GM23248 (cell line): ENCODE results near the gene TRIO. TPM values are rescaled to one million over a fixed set of nuclear protein-coding genes. Genes with fewer than 3 reads are reported as not detected.

Experiments used
- DNase-seq: peaks from one replicate; pipeline ENCODE4 v3.0.0-alpha.2; 2015
- H2AFZ ChIP-seq: fragments of 200-600 bp; sonication (generic); 2 replicates; pipeline ENCODE4 v1.6.1; 2016; ENCODE audit warnings: antibody characterized with exemption
- H3F3A ChIP-seq: fragments of 200-600 bp; sonication (generic); 2 replicates; pipeline ENCODE4 v1.6.1; 2016; ENCODE audit warnings: mild to moderate bottlenecking, antibody characterized with exemption, mixed run types; ENCODE audit not compliant: insufficient read depth
- H3K27ac ChIP-seq: fragments of 200-600 bp; sonication (generic); 2 replicates; pipeline ENCODE4 v1.5.1; 2016; ENCODE audit warnings: mild to moderate bottlenecking
- H3K27me3 ChIP-seq: fragments of 200-600 bp; sonication (generic); replicated peaks from 2 replicates; pipeline ENCODE4 v1.6.1; 2016; ENCODE audit warnings: mild to moderate bottlenecking; ENCODE audit not compliant: insufficient read depth
- H3K36me3 ChIP-seq: fragments of 200-600 bp; sonication (generic); 2 replicates; pipeline ENCODE4 v1.6.1; 2016; ENCODE audit warnings: low read depth, mild to moderate bottlenecking
- H3K4me1 ChIP-seq: fragments of 200-600 bp; sonication (generic); 2 replicates; pipeline ENCODE4 v1.6.1; 2016; ENCODE audit warnings: mild to moderate bottlenecking; ENCODE audit not compliant: insufficient read depth
- H3K4me2 ChIP-seq: fragments of 200-600 bp; sonication (generic); one replicate; pipeline ENCODE4 v1.6.1; 2016; ENCODE audit warnings: mild to moderate bottlenecking; ENCODE audit not compliant: unreplicated experiment
- H3K4me3 ChIP-seq: fragments of 200-600 bp; sonication (generic); 2 replicates; pipeline ENCODE4 v1.5.1; 2016; ENCODE audit warnings: mild to moderate bottlenecking
- H3K79me2 ChIP-seq: fragments of 200-600 bp; sonication (generic); 2 replicates; pipeline ENCODE4 v1.6.1; 2016; ENCODE audit warnings: mild to moderate bottlenecking; ENCODE audit not compliant: insufficient read depth
- H3K9ac ChIP-seq: fragments of 200-600 bp; sonication (generic); 2 replicates; pipeline ENCODE4 v1.6.1; 2016; ENCODE audit warnings: mild to moderate bottlenecking
- H3K9me2 ChIP-seq: fragments of 200-600 bp; sonication (generic); 2 replicates; pipeline ENCODE4 v1.6.1; 2016; ENCODE audit warnings: mixed run types, mild to moderate bottlenecking, moderate library complexity; ENCODE audit not compliant: insufficient read depth
- H3K9me3 ChIP-seq: fragments of 200-600 bp; sonication (generic); one replicate; pipeline ENCODE4 v1.6.1; 2017; ENCODE audit warnings: low read depth
- H4K20me1 ChIP-seq: fragments of 200-600 bp; sonication (generic); 2 replicates; pipeline ENCODE4 v1.6.0; 2016; ENCODE audit not compliant: insufficient read depth
- EZH2 ChIP-seq: fragments of 200-600 bp; sonication (generic); IDR thresholded peaks from 2 replicates; pipeline ENCODE4 v1.6.1; 2018; ENCODE audit warnings: antibody characterized with exemption, mild to moderate bottlenecking; ENCODE audit not compliant: insufficient read depth, poor library complexity, severe bottlenecking
- EZH2phosphoT487 ChIP-seq: fragments of 200-600 bp; sonication (generic); IDR thresholded peaks from 2 replicates; pipeline ENCODE4 v1.6.1; 2018; ENCODE audit warnings: antibody characterized with exemption, moderate library complexity, mild to moderate bottlenecking, low read depth; ENCODE audit not compliant: insufficient read depth
- WGBS, 2 experiments: methylation state at CpG; one replicate each; pipeline ENCODE4 v1.1.6; 2015 to 2017; ENCODE audit warnings: low lambda C conversion rate in 2 of 2, low coverage in 1 of 2; ENCODE audit errors: missing lambda C conversion rate in 2 of 2; 5-methylcytosine and 5-hydroxymethylcytosine counted together
- in situ Hi-C: fragments of 300-500 bp; cut with MboI; formaldehyde crosslinking; loops from 2 replicates; pipeline ENCODE4 v1.15.0; 2020
- polyA plus RNA-seq: library from polyadenylated mRNA; unstranded; fragments of >200 nt; fragmentation: Nextera tagmentation; extraction: Ambion mirVana; gene quantifications from 2 replicates; pipeline ENCODE4 v1.2.1, GENCODE V29; 2016
- total RNA-seq: library from RNA; depleted of rRNA; stranded (reverse); fragments of >200 nt; shearing (Covaris generic); gene quantifications from 2 replicates; pipeline ENCODE4 v1.2.3, GENCODE V29; 2014

Gene TRIO
- total and polyA plus RNA-seq, 2 experiments from 2014 or later = 28.1 to 198 TPM

DNA sequence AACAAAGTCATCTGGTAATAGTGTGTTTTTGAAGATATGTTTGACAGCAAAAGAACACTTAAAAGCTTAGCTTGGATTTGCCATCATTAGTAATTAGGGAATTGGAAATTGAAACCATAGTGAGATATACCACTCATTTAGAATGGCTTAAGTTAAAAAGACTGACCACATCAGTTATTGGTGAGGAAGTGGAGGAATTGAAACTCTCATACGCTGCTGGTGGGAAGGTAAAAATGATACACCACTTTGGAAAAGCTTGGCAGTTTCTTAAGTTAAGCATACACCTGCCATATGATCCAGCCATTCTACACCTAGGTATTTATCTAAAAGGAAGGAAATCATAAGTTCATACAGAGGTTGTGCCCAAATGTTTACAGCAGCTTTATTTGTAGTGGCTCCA lies 213.2 kb downstream of the TRIO start:
- no peak for DNase-seq
- Histone ChIP-seq H3K4me3 (no peak overlapping the region), H4K20me1 (peaks cover 9% of the 10 kb centered on the region; the same call in 1 of the 2 replicates), H3F3A (peaks cover 69% of the 10 kb centered on the region), H3K9me2 (no peaks in the 10 kb centered on the region), H3K27me3 (no peaks in the 10 kb centered on the region), H3K79me2 (peaks cover 99% of the 10 kb centered on the region), H3K4me2 (no peak overlapping the region), H3K4me1 (no peaks in the 10 kb centered on the region), H2AFZ (no peak overlapping the region), H3K27ac (no peak overlapping the region), H3K36me3 (peaks cover 56% of the 10 kb centered on the region), H3K9ac (no peak overlapping the region), H3K9me3 (no peaks in the 10 kb centered on the region)
- TF ChIP-seq EZH2phosphoT487 (no peak), EZH2 (no peak)
- in situ Hi-C loops = no loop called here
- 95 to 100% methylated on average over 1 of the region's 1 CpG for WGBS, 2 experiments

DNA sequence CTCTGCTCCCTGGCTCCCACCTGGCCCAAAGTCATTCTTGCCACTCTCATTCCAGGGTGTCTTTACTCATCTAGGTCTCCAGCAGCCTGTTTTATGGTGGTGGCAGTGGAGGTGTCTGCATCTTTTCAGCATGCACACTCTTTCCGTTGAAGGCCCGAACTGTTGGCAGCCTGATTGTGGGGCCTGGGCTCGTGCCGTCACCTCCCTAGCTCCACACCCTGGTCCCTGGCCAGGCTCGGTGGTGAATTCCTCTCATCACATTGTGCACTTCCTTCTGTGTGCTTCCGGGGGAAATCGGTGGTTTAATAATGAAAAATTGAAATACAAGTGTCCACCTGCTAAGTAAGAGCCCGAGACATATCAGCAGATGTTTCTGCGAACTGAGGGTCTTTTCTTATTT lies 214.3 kb downstream of the TRIO start:
- peaks cover 99% of the 10 kb centered on the region for H3K79me2 ChIP-seq
- H3K4me2 ChIP-seq = no peak overlapping the region
- H2AFZ ChIP-seq = no peak overlapping the region
- H3K9ac ChIP-seq = no peak overlapping the region
- no peaks in the 10 kb centered on the region for H3K9me3 ChIP-seq
- no peak for TF ChIP-seq EZH2
- no peak for TF ChIP-seq EZH2phosphoT487
- H3K27me3 ChIP-seq = no peaks in the 10 kb centered on the region
- no peaks in the 10 kb centered on the region for H3K9me2 ChIP-seq
- peaks cover 9% of the 10 kb centered on the region; the same call in 1 of the 2 replicates for H4K20me1 ChIP-seq
- H3K4me1 ChIP-seq = no peaks in the 10 kb centered on the region
- peaks cover 65% of the 10 kb centered on the region for H3K36me3 ChIP-seq
- 54 to 63% methylated on average over 9 of the region's 9 CpGs for WGBS, 2 experiments
- H3F3A ChIP-seq = peaks cover 71% of the 10 kb centered on the region
- H3K4me3 ChIP-seq = no peak overlapping the region
- no peak overlapping the region for H3K27ac ChIP-seq
- no peak for DNase-seq
- in situ Hi-C loops = no loop called here

DNA sequence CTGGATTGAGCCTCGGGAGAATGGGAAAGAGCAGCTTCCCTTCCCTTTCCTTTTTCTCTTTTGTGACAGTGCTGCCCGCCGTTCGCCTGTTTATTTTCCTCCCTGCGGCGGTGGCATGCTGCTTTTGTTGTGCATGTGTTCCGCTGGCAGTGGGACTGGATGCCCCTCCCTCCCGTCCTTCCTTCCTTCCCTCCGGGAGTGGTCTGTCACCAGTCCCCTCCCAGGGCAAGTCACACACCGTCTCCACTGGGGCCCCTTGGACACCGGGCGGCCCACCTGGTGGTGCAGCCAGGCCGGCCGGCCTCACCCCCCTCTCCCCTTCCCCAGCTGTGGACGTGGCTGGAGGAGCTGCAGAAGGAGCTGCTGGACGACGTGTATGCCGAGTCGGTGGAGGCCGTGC lies 214.7 kb downstream of the TRIO start:
- Histone ChIP-seq H3K79me2 (peaks cover 99% of the 10 kb centered on the region), H3K4me1 (no peaks in the 10 kb centered on the region), H3K9me3 (no peaks in the 10 kb centered on the region), H3K4me2 (no peak overlapping the region), H2AFZ (no peak overlapping the region), H3K27me3 (no peaks in the 10 kb centered on the region), H3K4me3 (no peak overlapping the region), H3K9ac (no peak overlapping the region), H3K27ac (no peak overlapping the region), H3F3A (peaks cover 71% of the 10 kb centered on the region), H3K36me3 (peaks cover 63% of the 10 kb centered on the region), H4K20me1 (peaks cover 9% of the 10 kb centered on the region; the same call in 1 of the 2 replicates), H3K9me2 (no peaks in the 10 kb centered on the region)
- no peak for DNase-seq
- TF ChIP-seq EZH2 = no peak
- 83 to 86% methylated on average over 20 of the region's 20 CpGs for WGBS, 2 experiments
- in situ Hi-C loops = no loop called here

DNA sequence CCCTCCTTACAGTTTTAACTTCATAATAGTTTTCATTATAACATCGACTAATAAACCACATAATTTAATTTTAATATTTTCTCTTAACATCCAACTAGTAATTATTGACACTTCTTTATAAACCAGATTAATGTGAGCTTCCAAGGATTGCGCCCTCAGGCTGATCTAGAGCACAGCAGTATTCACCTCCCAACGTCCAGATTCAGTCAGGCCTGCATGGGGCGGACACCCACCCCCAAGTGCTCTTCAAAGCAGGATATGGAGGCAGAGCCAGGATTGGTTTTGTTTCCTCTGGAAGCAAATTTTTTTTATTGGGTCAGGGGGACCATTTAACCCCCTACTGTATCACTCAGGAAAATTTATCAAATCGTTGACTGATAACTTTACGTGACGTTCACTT lies 215.4 kb downstream of the TRIO start:
- Histone ChIP-seq H2AFZ (no peak overlapping the region), H3K27ac (no peak overlapping the region), H3K9me2 (no peaks in the 10 kb centered on the region), H4K20me1 (peaks cover 9% of the 10 kb centered on the region; the same call in 1 of the 2 replicates), H3K36me3 (peaks cover 67% of the 10 kb centered on the region), H3K9ac (no peak overlapping the region), H3K79me2 (peaks cover 99% of the 10 kb centered on the region), H3K4me2 (no peak overlapping the region), H3K27me3 (no peaks in the 10 kb centered on the region), H3K4me3 (no peak overlapping the region), H3K4me1 (no peaks in the 10 kb centered on the region), H3F3A (peaks cover 71% of the 10 kb centered on the region), H3K9me3 (no peaks in the 10 kb centered on the region)
- TF ChIP-seq EZH2phosphoT487 (no peak), EZH2 (no peak)
- in situ Hi-C loops = no loop called here
- no peak for DNase-seq
- WGBS, 2 experiments = 86 to 87% methylated on average over 7 of the region's 7 CpGs
